ENCODE data around the gene MUSTN1.

DNA sequence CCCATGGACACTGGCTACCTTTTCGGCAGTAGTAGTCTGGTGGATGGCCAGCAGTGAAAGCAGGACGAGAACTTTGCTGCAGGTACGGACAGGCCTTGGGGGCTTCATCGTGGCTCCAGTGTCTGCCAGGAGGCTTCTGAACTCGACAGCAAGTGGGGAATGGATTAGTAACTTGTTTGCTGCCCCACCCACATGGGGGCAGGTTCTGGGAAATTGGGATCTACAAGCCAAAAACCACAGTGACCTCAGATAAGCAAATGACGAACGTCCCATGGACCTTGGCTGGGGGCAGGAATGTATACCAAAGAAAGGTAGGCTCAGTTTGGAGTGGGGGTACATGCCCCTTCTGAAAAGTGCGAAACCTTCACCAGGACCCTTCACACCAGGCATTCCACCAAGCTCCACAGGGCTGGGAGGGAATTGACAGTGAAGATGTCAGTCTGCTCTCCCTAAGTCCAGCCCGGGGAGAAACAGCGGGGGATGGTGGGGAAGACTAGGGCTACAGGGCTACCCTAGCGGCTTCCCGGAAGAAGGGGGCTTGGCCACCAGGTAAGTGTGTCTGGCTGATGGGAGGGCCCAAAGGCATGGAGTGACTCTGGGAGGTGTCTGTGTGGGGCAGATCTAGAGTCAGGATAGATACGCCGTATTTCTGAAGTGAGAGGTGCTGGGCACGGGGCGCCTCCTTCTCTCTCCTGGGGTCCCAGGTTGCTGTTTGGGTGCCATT is 4.1 kb downstream of the MUSTN1 start, which contains the start of gene ITIH4:
- TF ChIP-seq CTCF (IDR thresholded peaks at IDR 0.05) = no peak
- no peak for TF ChIP-seq POLR2A (IDR thresholded peaks at IDR 0.05)
